GM19035 (cell line): ENCODE data around the gene HTR3D.
"Not testable (repeated sequence)": the region's sequence is repeated elsewhere in the genome, so short reads cannot be mapped to it uniquely, and the experiment has no call there.

ENCODE experiments used
- ATAC-seq: cut with Tn5 transposase; IDR thresholded peaks from one replicate; pipeline ENCODE4 v1.9.1; 2021; ENCODE audit not compliant: unreplicated experiment

The HTR3D gene

DNA sequence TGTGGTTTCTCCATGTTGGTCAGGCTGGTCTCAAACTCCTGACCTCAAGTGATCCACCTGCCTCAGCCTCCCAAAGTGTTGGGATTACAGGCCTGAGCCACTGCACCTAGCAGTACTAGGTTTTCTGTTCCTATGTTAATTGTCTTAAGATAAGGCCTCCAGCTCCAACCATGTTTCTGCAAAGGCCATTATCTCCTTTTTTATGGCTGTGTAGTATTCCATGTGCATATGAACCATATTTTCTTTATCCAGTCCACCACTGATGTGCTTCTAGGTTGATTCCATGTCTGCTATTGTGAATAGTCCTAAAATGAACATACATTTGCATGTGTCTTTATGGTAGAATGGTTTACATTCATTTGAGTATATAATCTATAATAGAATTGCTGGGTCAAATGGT is 31.1 kb downstream of the HTR3D start:
- no peak for ATAC-seq

DNA sequence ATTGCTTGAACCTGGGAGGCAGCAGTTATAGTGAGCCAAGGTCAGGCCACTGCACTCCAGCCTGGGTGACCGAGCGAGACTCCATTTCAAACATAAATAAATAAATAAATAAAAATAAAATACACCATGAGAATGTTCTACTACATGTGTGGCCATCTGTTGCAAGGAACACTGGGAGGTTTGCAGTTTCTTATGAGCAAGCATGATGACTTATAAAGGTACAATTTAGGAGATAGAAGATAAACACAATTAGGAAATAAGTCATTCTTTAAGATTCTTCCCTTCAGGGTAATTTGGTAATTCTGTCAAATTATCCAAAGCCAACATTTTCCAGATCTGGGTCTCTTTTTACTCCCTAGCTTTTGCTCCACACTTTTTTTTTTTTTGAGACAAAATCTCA is 34.7 kb downstream of the HTR3D start:
- ATAC-seq: no peak

DNA sequence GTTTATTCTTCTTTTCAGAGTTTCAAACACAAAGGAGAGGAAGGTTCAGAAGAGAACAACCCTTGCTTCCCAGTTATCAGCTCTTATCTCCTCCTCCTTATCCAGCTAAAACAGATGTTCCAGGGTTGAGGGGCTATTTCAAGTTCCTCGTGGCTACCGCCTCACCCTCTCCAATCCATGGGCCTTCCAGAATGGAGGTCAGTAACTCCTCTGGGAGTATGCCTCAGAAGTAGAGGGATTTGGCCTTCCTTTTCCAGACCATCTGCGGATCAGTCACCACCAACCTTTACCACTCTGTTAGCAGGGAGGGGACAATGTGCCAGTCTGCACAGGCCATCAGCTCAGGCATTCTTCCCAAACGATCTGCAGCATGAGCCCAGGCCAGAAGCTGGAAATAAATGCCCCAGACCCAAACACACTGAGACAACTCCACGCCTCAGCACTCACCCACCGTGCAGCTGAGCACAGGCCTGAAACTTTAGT is 36.1 kb downstream of the HTR3D start:
- ATAC-seq: no peak

DNA sequence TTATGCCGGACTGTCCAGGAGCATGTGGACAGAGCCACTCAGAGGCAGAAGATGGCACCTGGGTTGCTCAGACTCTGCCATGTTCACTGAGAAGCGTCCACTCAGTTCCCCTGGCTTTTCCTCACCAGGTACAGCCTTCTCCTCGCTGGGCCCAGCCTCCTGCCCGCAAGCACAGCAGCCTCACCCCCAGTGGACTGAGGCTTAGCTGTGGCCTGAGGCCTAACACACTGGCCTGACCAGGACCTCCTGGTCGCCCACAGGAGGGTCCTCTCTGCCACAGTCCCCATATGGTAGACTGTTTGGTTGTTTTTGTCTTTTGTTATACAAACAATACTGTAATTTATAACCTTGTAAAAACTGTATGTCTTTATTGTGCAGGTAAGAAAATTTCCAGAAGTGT is 36.8 kb downstream of the HTR3D start:
- ATAC-seq: no peak

DNA sequence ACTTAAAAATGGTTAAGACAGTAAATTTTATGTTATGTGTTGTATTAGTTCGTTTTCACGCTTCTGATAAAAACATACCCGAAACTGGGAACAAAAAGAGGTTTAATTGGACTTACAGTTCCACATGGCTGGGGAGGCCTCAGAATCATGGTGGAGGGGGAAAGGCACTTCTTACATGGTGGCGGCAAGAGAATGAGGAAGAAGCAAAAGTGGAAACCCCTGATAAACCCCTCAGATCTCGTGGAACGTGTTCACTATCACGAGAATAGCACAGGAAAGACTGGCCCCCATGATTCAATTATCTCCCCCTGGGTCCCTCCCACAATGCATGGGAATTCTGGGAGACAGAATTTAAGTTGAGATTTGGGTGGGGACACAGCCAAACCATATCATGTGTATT is 39.6 kb downstream of the HTR3D start:
- ATAC-seq: not testable (repeated sequence)

DNA sequence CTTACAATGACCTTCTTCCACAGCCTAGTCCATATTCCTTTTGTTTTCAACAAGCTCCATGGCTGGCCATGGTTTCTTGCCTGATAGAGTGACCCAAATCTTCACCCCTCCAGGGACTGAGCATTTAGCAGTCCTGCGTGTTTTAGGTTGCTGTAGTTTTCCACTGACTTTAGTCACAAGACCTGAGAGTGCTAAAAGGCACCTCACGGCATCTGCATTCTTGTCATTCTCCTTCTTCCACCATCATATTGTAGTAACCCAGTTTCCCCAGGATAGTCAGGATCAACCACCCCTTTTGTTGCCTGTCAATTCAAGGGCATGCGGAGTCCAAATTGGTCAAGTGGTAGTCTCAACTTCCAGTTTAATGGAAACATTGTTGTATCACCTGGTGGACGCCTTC is 42.1 kb downstream of the HTR3D start:
- no peak for ATAC-seq

DNA sequence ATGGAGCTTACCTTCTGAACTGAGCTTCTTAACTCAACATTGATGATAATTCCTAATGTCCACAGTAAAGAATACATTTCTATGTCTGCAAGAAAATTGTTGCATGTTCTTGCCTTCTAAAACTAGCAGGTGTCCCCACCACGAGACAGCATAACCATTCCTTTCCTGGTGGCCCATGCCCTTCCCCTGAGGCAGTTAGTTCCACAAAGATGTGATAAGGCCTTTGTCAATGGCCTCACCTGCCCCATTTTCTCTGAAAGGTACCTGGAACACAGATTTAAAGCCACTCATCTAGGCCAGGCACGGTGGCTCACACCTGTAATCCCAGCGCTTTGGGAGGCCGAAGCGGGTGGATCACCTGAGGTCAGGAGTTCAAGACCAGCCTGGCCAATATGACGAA is 44.4 kb downstream of the HTR3D start:
- ATAC-seq: no peak

DNA sequence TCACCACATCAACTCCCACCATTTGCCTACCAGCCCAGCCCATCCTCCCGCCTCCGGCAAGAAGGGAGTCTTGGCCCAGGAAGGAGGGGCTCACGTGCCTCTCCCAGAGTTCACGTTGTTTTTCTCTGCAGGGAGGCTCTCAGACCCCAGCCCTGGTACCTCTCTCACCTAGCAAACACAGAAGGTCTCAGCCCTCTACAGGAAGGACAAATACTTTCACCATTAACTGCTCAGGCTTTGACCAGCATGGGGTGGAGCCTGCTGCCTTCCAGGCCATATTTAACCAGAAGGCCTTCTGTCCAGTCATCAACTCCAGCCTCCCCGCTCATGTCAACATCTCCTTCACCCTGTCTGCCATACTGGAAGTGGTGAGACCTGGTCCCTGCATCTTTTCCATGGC is 46.3 kb downstream of the HTR3D start:
- no peak for ATAC-seq

DNA sequence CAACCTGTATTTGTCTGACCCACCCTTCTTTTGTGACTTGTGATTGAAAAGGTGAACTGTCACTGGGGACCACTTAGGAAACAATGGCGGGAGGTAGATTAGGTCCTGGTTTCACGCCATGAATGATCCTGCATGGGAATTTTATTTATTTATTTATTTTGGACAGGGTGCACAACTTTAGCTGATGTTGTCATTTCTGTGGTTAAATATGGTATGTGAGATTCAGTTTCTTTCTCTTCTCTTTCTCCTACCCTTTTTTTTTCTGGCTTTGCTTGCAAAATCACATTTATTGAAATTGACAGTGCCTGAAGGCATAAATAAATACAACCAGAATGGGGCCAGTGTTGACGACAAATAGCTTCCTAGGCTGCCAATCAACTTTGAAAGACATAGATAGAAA is 47.3 kb downstream of the HTR3D start:
- no peak for ATAC-seq

DNA sequence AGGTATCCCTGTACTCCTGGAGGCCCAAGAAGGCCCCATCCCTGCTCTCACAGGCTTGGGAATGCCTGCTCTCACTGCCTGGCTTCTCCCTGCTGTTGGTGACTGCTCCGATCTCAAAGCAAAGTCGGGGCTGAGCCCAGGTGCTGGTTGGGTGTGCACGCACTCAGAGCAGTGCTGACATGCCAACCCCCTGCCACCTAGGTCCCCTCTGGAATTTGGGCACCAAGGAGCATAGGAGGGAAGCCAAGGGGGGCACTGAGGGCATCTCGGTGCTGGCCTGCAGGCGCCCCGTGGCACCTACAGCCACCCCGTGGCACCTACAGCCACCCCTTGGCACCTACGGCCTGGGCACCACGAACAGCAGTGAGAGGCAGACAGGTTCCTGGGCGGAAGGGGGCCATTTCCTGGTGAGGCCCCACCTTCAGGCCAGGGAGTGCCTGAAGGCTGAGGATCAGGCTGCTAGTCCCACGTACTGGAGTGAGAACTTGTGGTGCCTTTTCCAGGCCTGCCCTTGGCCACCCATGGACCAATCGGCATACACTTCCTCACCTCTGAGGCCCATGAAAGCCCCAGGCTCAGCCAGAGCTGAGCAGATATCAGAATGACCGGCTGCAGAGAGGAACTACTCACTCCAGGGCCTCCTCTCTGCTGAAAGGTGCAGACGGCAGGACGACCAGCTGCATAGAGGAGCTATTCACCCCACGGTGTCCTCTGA is 49.7 kb downstream of the HTR3D start:
- no peak for ATAC-seq

DNA sequence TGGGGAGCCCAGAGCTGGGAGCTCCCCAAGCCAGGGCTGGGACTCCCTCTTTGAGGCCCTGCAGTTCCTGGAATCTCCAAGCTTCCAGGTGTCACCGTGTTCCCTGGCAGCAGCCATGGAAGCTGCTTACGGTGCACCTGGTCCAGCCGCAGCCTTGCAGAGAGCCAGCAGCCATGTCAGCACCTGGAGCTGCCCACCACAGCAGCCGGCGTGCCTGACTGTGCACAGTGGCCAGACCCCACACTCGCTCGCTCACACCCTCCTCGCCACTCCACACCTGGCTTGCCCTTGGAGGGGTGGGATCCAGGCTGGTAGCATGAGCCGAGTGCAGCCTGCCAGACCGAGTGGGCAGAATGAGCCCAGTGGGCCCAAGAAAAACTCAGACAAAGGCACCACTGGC is 50.5 kb downstream of the HTR3D start:
- ATAC-seq: no peak

DNA sequence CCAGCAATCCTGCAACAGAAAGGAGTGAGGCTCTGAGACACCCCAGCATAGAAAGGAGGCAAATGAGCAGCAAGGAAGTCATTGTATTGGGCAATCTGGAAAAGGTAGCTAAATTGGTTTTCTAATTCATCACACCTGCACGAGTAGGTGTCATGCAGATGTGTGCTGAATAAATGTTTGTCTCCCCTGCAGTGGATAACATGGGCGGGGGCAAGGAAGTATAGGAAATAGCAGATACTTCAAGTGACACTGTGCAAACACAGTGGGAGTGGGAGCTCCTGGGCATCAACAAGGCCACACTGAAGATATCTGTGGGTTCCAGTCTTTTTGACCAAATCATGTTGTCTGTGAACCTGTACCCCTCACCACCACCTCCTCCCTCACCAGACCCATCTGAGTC is 50.9 kb downstream of the HTR3D start:
- no peak for ATAC-seq

DNA sequence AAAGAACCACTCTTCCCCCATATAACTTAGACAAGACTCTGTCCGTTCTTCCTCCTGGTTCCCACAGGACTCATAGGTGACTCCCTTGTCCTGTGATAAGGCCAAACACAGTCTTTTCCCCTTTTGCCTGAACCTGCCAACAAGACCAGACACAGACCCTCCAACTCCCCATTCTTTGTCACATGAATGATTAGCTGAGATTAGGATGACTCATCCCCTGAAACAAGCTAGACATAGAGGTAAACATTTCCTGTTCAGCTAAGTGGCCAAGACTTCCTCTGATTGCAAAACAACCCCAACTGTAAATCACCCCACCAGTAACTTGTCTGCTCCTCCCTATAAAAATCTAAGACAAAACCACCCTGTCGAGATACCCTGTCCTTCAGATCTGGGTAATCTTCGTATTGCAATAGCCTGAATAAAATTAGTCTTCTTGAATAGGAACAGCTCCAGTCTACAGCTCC is 53.9 kb downstream of the HTR3D start:
- no peak for ATAC-seq
